ENCODE data around the gene EIF3D. TPM values are rescaled to one million over a fixed set of nuclear protein-coding genes. Genes with fewer than 3 reads are reported as not detected.
A peak's percentile ranks its signal among the peaks of the same experiment; 100 is the strongest.

Gene EIF3D, protein sequence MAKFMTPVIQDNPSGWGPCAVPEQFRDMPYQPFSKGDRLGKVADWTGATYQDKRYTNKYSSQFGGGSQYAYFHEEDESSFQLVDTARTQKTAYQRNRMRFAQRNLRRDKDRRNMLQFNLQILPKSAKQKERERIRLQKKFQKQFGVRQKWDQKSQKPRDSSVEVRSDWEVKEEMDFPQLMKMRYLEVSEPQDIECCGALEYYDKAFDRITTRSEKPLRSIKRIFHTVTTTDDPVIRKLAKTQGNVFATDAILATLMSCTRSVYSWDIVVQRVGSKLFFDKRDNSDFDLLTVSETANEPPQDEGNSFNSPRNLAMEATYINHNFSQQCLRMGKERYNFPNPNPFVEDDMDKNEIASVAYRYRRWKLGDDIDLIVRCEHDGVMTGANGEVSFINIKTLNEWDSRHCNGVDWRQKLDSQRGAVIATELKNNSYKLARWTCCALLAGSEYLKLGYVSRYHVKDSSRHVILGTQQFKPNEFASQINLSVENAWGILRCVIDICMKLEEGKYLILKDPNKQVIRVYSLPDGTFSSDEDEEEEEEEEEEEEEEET
- total RNA-seq (2021; ENCODE audit: unreplicated experiment) (151 TPM), Bru-seq, nascent RNA (percentile 95 among the genes with signal in this experiment), BruChase-seq, experiment 1, labeled RNA remaining after a 2-hour chase (percentile 89 among the genes with signal in this experiment), BruChase-seq, experiment 2, labeled RNA remaining after a 6-hour chase (percentile 95 among the genes with signal in this experiment)
- 257 TPM for polyA plus RNA-seq (2012; ENCODE audit: insufficient read length)
- long read RNA-seq, transcript EIF3D-201 (15 exons, 2,155 nt) = major isoform, 196 of 310 reads
- long read RNA-seq, partial matches to known transcripts = 25 of 310 reads
- long read RNA-seq, other reads (novel, unspliced or antisense) = 85 of 310 reads

DNA sequence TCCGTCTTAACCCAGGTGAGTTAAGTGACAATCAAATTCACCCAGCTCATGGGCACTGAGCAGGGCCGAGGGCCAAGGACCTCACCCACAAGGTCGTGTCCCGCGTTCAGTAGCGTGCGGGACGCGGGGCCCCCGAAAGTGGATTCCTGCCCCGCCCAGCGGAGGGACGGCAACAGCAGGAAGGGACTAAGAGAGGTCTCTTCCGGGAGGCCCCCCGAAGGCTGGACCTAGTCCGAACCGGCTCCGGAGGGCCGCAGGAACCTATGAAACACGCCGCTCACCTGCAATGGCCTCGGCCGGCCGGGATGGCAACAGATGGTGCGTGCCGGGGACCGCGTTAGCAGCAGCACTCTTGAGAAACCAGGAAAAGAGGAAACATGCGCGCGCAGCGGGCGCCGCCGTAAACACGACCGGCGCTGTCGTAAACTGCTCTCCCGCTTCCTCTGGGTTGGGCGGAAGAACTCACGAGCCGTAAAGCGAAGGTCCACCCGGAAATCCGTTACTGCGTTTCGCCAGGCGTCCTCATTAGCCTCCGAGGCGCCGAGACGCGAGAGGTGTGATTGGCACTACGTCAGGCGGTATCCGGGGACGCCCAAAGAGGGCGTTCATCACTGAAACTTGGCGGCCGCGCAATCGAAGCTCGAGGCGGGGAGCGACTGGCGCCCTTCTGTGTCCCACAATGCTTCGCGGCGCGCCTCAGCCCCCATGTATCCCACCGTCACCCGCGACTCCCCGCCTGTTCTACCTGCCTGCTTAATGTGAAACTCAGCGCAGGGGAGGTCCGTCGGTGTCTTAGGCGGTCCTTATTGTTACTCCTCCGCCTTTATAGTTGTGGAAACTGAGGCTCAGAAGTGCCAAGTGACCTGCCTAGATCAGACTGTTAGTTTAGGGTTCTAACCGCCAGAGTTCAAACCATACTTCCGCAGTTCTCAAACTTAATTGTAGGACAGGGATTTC is at the start of gene EIF3D:
EIF3D (minus strand) TSS at position 372 of the 957 bp plus-strand sequence. CDS start 3,045 bp downstream, outside the sequence.
- H3K4me3 ChIP-seq (ENCODE audit: low read depth in 2 of 2, low read length in 2 of 2) = peak within 1 kb of the TSS; percentile 97 to 99
- ChIA-PET POLR2A (interaction anchor here (0.7 to 0.9 kb wide), 3 partner anchors 20 to 247 kb away, joined by 3 to 4 read pairs (median 3); no protein-coding TSS in a partner anchor), CTCF (no interaction called here)
- ATAC-seq = peak; percentile 95
- H3K27ac ChIP-seq (ENCODE audit: low read length) = peak within 1 kb of the TSS; percentile 97
- H3K27me3 ChIP-seq (ENCODE audit: control insufficient read depth, insufficient read depth, low read length) = no peaks in the 10 kb centered on the region
- in situ Hi-C loops (cut with HindIII; ENCODE audit: low pct_unique_long_range_greater_than_20kb, low sequenced_read_pairs) = no loop called here
- peaks cover 33% of the 10 kb centered on the region for H3K36me3 ChIP-seq (ENCODE audit: control insufficient read depth, insufficient read depth, low read length)
- peak; percentile 96 for DNase-seq (ENCODE audit: low read depth, low spot score)
- peaks cover 6% of the 10 kb centered on the region; the same call in 1 of the 2 replicates for H3K4me1 ChIP-seq (ENCODE audit: control insufficient read depth, insufficient read depth, low read length)
- BruUV-seq (replicated peaks) = no TSS peak
- no peaks in the 10 kb centered on the region for H3K9me3 ChIP-seq (ENCODE audit: control insufficient read depth, insufficient read depth, low read depth, low read length)
- TF ChIP-seq, protein P1, sequence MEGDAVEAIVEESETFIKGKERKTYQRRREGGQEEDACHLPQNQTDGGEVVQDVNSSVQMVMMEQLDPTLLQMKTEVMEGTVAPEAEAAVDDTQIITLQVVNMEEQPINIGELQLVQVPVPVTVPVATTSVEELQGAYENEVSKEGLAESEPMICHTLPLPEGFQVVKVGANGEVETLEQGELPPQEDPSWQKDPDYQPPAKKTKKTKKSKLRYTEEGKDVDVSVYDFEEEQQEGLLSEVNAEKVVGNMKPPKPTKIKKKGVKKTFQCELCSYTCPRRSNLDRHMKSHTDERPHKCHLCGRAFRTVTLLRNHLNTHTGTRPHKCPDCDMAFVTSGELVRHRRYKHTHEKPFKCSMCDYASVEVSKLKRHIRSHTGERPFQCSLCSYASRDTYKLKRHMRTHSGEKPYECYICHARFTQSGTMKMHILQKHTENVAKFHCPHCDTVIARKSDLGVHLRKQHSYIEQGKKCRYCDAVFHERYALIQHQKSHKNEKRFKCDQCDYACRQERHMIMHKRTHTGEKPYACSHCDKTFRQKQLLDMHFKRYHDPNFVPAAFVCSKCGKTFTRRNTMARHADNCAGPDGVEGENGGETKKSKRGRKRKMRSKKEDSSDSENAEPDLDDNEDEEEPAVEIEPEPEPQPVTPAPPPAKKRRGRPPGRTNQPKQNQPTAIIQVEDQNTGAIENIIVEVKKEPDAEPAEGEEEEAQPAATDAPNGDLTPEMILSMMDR (IDR thresholded peaks at IDR 0.05) = no peak
- TF ChIP-seq TCF7L2 (IDR thresholded peaks at IDR 0.05; ENCODE audit: low read depth, low read length) (peak; percentile 48; the same call in 1 of the 2 replicates), SIN3A (IDR thresholded peaks at IDR 0.05; ENCODE audit: borderline replicate concordance, insufficient read depth, low read depth, low read length) (0 out of 2 replicates have a peak, but pooled peaks have one; percentile 41), POLR2AphosphoS5 (IDR thresholded peaks at IDR 0.05; ENCODE audit: low read depth, low read length) (peak; percentile 86)
- TF ChIP-seq, protein P2, sequence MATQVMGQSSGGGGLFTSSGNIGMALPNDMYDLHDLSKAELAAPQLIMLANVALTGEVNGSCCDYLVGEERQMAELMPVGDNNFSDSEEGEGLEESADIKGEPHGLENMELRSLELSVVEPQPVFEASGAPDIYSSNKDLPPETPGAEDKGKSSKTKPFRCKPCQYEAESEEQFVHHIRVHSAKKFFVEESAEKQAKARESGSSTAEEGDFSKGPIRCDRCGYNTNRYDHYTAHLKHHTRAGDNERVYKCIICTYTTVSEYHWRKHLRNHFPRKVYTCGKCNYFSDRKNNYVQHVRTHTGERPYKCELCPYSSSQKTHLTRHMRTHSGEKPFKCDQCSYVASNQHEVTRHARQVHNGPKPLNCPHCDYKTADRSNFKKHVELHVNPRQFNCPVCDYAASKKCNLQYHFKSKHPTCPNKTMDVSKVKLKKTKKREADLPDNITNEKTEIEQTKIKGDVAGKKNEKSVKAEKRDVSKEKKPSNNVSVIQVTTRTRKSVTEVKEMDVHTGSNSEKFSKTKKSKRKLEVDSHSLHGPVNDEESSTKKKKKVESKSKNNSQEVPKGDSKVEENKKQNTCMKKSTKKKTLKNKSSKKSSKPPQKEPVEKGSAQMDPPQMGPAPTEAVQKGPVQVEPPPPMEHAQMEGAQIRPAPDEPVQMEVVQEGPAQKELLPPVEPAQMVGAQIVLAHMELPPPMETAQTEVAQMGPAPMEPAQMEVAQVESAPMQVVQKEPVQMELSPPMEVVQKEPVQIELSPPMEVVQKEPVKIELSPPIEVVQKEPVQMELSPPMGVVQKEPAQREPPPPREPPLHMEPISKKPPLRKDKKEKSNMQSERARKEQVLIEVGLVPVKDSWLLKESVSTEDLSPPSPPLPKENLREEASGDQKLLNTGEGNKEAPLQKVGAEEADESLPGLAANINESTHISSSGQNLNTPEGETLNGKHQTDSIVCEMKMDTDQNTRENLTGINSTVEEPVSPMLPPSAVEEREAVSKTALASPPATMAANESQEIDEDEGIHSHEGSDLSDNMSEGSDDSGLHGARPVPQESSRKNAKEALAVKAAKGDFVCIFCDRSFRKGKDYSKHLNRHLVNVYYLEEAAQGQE (IDR thresholded peaks at IDR 0.05; ENCODE audit: insufficient read depth in 1 of 2, low read depth in 2 of 2, low read length in 1 of 2) = peak in 1 of 2 experiments; percentile 48; a peak in 1 of 4 replicates
- intact Hi-C loops (cut with micrococcal nuclease; ENCODE audit: unreplicated experiment) = no loop called here

DNA sequence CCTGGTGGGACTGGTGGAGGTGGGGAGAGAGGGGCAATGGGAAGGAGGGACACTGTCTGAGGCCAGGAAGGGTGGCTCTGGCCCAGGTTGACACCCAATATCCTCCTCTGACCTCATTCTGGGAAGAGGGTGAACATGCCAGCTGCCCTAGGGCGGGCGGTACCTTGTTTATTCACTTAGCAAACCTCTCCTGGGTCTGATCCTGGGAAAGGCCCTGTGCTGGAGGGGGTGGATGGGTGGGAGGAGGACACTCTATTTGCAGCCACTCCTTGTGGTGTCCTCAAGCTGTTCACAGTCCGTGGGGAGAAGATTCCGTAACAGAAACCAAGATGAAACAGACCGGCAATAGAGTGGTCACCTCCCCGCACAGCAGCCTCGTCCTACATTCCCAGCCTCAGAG is 49.7 kb upstream of the EIF3D start:
- Histone ChIP-seq H3K36me3 (ENCODE audit: control insufficient read depth, insufficient read depth, low read length) (no peaks in the 10 kb centered on the region), H3K27ac (ENCODE audit: low read length) (no peak overlapping the region), H3K4me1 (ENCODE audit: control insufficient read depth, insufficient read depth, low read length) (no peaks in the 10 kb centered on the region; the same call in 1 of the 2 replicates), H3K4me3 (ENCODE audit: low read depth in 2 of 2, low read length in 2 of 2) (no peak overlapping the region), H3K9me3 (ENCODE audit: control insufficient read depth, insufficient read depth, low read depth, low read length) (no peaks in the 10 kb centered on the region), H3K27me3 (ENCODE audit: control insufficient read depth, insufficient read depth, low read length) (no peaks in the 10 kb centered on the region)
- TF ChIP-seq, protein P1 (IDR thresholded peaks at IDR 0.05) = no peak
- TF ChIP-seq POLR2AphosphoS5 (IDR thresholded peaks at IDR 0.05; ENCODE audit: low read depth, low read length) = no peak
- ATAC-seq = no peak
- intact Hi-C loops (cut with micrococcal nuclease; ENCODE audit: unreplicated experiment) (no loop called here), in situ Hi-C loops (cut with HindIII; ENCODE audit: low pct_unique_long_range_greater_than_20kb, low sequenced_read_pairs) (no loop called here)
- ChIA-PET POLR2A (no interaction called here), CTCF (no interaction called here)
- no TSS peak for BruUV-seq (replicated peaks)
- DNase-seq (ENCODE audit: low read depth, low spot score) = no peak

All from Panc1 (cell line).